Hippocampal formation (tissue), 2 donors: ENCODE measurements around the gene BHMT.

ENCODE experiments used
- DNase-seq, 2 donors: peaks; one replicate each; lab custom pipeline; 2025; lab: John Stamatoyannopoulos, UW

Gene BHMT

DNA sequence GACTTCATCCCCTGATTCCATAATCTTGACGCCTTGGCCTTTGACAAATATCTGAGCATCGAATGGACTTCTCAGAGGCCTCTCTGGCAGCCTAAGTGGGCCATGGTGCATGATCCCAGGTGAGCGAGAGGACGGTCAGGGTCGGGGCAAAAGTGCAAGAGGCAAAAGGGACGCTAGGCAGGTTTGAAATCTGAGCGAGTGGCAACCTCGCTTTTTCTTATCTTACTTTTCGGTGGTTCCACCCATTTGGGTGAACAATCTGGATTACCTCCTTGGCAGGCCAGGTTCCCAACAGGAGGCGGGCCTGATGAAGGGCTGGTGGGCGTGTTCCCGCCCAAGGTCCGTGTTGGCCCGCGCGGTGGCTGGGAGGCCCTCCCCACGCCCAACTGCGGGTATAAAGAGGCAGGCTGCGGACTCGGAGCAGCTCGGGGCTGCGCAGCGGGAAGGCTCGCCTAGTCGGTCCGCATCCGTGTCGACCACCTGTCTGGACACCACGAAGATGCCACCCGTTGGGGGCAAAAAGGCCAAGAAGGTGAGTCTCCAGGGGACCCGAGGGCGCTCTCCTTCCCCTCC is at the start of gene BHMT:
Gene BHMT, plus strand, starts transcription at position 423 of the 573 bp plus-strand sequence. Its CDS starts 77 bp downstream, at position 500.
- no peak for DNase-seq

DNA sequence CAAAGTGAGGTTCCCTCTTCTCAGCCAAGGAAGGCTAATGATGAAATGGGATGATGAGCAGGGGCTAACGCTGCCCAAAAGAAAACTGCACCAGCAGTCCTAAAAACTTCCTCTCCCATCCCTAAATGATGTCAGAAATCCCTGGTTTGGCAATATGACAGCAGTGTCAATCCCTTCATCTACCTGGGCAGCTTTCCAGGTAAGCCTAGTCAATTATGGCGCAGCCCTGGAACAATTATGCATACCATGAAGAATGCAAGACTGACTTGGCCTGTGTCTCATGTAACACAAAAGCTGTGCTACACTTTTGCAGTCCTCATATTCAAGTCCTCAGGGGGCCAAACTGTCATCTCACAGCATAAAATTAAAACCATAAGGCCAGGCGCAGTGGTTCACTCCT is 49.2 kb upstream of the BHMT start:
- DNase-seq: no peak

DNA sequence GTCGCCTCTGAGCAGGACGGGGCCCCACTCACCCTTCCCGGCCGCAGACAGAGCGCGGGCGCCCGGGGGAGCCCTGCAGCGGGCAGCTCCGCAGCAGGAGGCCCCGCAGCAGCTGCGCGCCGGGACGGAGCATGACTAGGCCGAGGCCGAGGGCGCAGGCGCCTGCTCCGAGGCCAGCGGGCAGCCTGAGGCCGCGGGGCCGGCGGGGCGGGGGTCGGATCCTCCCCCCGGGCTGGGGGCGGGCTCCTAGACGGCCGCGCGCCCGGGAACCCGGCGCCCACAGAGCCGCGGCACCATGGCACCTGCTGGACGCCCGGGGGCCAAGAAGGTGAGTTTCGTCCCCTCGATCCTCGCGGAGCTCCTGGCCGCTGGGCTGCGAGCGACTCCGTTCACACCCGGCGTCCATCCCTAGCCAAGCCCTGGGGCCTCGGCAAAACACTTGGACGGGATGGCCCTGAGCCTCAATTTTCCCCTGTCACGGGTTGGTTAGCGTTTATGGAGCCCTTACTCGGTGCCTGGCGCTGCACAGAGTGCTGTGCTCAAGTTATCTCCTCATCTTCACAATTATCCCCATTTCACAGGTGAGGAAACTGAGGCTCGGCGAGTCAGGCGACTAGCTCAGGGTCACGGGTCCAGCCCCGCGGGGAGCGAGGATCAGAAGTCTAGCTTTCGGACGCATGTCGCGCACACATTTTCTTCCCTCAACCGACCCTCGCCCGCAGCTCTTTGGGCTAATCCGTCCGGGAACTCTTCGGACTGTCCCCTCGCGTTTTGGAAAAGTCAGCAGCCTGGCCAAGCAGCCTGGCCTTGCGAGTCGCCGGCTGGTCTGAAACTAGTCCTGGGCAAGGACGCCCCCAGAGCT is 41.9 kb upstream of the BHMT start, which contains the start of the genes BHMT2 and DMGDH:
Gene BHMT2, plus strand, starts transcription at position 280 of the 862 bp plus-strand sequence. Its CDS starts 16 bp downstream, at position 296.
Gene DMGDH, minus strand, starts transcription at position 187 of the 862 bp plus-strand sequence. Its CDS starts 54 bp downstream, at position 133.
- no peak for DNase-seq

- DNase-seq: no peak
Measured at GRCh38 chr5:79070350-79070667, 41.3 kb upstream of the BHMT start.

GRCh38 chr5:79074641-79075040 is 37.0 kb upstream of the BHMT start:
- no peak for DNase-seq

DNA sequence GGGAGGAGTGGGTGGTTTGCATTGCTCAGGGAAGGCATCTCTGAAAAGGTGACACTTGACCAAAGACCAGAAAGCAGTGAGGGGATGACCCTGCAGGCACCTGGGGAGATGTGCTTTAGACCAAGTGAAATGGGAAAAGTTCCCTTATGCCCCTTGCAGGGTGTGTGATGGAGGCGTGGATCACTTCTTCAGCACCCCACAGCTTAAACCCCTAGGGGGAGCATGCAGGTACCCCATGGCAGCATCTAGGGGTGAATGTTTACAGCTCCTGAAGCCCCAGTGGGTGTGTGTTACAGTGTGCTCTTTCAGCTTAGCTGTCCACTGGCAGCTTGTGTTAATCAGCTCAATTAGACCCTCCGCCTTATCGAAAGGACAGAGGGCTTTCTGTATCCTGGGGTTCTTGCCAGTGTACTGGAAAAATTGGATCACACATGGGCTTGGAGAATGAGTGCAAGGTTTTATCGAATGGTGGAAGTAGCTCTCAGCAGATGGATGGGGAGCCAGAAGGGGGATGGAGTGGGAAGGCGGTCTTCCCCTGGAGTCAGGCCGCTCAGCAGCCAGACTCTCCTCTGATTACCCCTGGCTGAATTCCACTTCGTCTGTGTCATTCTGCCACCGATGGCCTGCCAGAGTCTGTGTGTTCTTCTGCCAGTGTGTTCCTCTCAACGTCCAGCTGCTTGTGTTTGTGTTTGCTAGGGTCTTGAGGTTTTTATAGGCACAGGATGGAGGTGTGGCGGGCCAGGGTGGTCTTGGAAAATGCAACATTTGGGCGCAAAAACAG is 35.8 kb upstream of the BHMT start:
- DNase-seq: no peak

DNA sequence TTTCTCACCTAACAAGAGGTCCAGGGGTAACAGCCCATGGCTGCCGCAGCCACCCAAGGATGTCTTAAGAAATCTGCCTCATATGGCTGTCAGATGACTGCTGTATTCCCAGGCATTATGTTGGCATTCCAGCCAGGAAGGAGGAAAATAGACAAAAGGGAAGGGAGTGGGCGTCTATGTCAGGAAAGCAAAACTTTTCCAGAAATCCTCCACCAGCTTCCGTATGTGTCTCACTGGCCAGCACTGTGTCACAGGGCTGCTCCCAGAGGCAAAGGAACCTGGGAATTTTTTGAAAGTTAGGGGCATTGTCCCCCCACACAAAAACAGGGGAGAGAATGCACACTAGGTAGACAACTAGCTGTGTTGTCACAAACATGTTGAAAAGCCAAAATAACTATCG is 34.8 kb upstream of the BHMT start:
- DNase-seq: no peak

- DNase-seq: no peak
Measured at GRCh38 chr5:79077680-79078365, 33.8 kb upstream of the BHMT start.

GRCh38 chr5:79080804-79081203 is 30.8 kb upstream of the BHMT start:
- no peak for DNase-seq

DNA sequence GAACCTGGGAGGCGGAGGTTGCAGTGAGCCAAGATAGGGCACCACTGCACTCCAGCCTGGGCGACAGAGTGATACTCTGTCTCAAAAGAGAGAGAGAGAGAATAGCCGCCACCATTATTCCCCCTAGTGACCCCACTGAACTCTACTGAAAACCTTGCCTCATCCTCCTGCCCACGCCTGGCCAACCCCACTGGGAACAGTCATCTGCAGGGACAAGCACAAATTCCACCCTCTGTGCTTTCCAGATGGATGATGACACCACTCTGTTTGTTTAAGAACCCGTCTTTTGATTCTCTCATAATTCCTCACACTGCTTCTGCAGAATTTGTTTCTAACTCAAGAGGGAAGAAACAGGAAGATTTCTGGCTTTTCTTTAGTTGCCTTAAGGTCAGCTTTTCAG is 29.8 kb upstream of the BHMT start:
- DNase-seq: no peak

DNA sequence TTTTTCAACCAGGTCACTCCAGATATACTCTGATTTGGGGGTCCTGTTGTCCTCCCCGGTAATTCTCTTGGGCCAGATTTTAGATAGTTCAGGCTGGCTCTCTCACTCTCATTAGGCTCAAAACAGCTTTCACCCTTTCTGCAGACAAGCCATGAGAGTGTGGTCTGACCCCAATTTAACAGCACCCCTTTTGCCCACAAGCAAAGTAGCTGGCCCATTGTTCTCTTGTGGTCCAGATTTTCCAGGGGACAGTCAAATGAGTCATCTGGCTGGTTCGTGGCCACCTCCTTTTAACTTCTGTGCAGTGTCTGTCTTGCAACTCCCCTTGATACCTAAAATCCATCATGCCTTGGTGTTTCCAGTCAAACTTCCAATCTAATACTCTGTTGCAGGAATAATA is 25.5 kb upstream of the BHMT start:
- DNase-seq: no peak

DNA sequence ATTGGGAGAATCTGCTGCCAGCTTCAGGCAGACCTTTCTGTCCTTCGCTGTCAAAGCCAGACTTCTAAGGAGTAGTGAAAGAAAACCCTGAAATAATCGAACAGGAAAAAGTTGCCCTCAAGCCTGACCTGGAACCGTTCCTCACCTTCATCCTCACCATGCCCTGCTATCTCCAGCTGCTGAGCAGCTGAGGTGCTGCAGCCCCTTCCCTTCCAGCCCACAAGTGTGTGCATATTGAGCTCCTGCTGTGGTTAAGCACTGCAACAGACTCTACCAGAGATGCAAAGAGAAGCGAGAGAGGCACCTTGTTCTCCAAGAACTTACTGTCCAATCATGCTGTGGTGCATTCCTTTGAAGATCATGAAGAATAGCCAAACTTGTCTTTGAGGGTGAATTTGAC is 23.1 kb upstream of the BHMT start:
- DNase-seq: no peak

DNA sequence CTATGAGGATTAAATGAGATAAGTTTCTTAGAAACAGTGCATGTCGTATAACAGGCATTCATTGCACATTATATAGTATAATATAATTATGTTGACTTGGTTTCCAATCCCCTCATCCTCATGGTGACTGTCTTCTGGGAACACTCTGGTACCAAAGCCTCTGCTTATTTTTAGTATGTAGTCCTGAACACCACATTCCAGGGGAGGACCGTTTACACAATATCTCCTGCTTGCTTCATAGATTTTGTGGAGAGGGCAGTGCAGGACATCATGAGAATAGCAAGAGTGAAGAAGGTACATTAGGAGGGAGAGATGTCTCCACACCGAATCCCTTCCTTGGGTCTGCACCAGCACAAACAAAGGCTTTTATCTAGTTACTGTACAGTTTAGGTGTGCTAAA is 20.5 kb upstream of the BHMT start:
- no peak for DNase-seq

- DNase-seq: no peak
Measured at GRCh38 chr5:79093762-79094161, 17.8 kb upstream of the BHMT start.

DNA sequence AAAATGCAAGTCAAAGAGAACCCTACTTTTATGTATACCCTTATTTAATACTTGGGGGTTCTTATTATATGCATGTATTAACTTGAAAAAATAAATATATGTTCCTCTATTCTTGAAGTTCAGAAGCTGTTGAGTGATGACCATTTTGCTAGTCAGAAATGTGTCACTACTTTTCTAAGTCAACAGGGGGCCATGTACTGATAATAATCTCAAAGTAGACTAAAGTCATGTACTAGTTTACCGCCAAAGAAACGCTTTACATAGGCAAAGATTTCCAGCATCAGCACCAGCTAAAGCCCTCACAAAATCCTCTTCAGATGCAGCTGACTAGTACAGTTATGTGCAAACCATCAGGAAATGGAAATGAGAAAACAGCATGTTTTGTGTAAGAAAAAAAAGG is 5.7 kb upstream of the BHMT start:
- no peak for DNase-seq

DNA sequence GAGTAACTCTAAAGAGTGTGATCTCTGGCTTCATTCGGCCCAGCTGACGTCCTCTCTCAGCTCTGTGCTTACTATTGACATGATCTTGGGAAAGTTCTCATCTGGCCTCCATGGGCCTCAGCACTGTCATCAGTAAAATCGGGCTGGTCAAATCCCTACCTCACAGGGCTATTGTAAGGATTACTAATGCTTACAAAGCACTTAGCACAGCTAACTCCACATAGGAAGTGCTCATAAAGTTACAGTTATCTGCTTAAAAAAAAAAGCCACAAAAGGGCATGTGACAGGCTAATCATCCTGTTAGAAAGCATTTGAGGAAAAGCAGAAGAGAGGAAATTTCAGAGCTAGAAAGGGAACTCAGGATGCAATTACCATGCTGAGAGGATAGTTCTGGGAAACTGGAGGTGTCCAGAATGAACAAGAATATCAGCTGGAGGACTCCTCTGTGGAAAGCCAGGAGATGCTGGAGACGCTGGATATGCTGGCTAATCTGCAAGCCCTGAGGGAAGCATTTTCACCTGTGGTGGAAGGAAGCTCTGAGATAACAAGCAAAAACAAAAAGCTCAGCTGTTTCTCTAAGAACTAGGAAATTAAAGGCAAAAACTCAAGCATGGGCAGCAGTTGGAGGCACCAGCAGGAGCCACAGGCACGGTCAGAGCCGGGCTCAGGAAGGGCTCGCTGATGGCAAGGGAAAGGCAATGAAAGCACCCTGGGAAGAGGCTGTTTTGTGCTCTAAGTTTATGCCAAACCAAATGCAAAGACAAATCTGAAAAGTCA is 4.4 kb upstream of the BHMT start:
- DNase-seq: no peak

GRCh38 chr5:79108086-79108485 is 3.5 kb upstream of the BHMT start:
- no peak for DNase-seq

DNA sequence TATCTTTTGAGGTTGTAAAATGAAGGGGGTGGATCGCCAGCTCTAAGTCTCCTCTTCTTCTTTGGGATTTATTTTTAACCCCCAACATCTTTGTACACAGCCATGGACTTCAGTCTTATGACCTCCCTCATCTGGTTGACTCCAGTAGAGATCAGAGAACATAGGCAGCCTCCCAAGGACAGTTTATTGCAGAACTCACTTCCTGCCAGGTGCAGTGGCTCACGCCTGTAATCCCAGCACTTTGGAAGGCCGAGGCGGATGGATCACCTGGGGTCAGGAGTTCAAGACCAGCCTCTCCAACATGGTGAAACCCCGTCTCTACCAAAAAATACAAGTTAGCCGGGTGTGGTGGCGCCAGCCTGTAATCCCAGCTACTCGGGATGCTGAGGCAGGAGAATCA is 2.8 kb upstream of the BHMT start:
- no peak for DNase-seq

DNA sequence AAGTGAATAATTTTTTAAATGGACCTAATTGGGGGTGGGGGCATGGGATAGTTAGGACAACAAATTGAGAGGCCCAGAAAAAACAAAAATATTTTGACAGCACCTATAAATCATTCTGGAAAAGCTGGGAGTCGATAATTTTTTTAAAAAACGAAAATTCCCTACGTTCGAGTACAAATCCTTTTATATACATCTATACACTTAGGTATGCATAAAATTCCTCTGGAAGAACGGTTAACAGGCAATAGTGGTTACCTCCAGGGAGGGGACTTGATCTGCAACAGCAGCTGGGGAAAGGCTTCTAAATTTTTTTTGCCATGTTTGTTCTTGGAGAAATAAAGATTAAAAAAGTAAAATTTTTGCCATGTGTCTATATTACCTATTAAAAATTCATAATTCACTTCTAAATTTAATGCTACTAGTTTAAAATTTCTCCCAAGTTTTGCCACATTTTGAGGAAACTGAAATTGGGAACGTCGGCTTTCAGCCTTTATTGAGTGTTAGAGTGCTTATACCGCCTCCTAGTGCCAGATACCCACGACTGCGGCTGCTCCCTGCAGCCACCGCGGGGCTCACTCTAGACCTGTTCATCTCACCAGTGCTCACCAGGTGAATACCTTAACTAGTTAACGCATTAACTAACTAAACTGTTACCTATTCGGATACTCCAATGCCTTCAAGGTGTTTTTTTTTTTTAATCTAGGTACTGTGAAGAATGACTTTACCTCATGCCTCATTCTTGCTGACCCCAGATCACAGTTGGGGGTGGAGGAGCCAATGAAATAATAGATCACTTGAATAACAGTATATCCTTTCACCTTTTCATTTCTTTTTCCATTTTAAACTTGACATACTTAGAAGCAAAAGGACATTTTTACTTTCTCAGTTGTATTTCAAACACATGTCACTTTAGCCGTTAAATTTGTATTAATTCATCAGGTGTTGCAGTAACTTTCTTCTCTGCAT is 1.8 kb upstream of the BHMT start:
- no peak for DNase-seq
